ENCODE results near the gene CDH4.

The CDH4 gene

GRCh38 chr20:61590236-61590635, 338.2 kb downstream of the CDH4 start:
- no peak for ATAC-seq

- no peak for ATAC-seq
Observed at GRCh38 chr20:61593516-61593915, 341.5 kb downstream of the CDH4 start.

- ATAC-seq: no peak
Observed at GRCh38 chr20:61594198-61594597, 342.1 kb downstream of the CDH4 start.

GRCh38 chr20:61595216-61595615, 343.2 kb downstream of the CDH4 start:
- no peak for ATAC-seq

GRCh38 chr20:61596687-61597330, 344.7 kb downstream of the CDH4 start:
- no peak for ATAC-seq

GRCh38 chr20:61597996-61598395, 345.9 kb downstream of the CDH4 start:
- no peak for ATAC-seq

- no peak for ATAC-seq
Observed at GRCh38 chr20:61598586-61598985, 346.5 kb downstream of the CDH4 start.

- ATAC-seq: no peak
Observed at GRCh38 chr20:61599061-61599531, 347.0 kb downstream of the CDH4 start.

GRCh38 chr20:61599541-61599992, 347.5 kb downstream of the CDH4 start:
- no peak for ATAC-seq

- no peak for ATAC-seq
Observed at GRCh38 chr20:61600016-61600415, 348.0 kb downstream of the CDH4 start.

GRCh38 chr20:61601361-61601760, 349.3 kb downstream of the CDH4 start:
- no peak for ATAC-seq

GRCh38 chr20:61601853-61602252, 349.8 kb downstream of the CDH4 start:
- no peak for ATAC-seq

GRCh38 chr20:61603715-61604114, 351.7 kb downstream of the CDH4 start:
- ATAC-seq: no peak

GRCh38 chr20:61604549-61604948, 352.5 kb downstream of the CDH4 start:
- no peak for ATAC-seq

- ATAC-seq: no peak
Observed at GRCh38 chr20:61605283-61605682, 353.2 kb downstream of the CDH4 start.

- no peak for ATAC-seq
Observed at GRCh38 chr20:61605862-61606557, 353.9 kb downstream of the CDH4 start.

- no peak for ATAC-seq
Observed at GRCh38 chr20:61608275-61609085, 356.4 kb downstream of the CDH4 start.

- ATAC-seq: no peak
Observed at GRCh38 chr20:61609461-61609860, 357.4 kb downstream of the CDH4 start.

- ATAC-seq: no peak
Observed at GRCh38 chr20:61611401-61612180, 359.5 kb downstream of the CDH4 start.

GRCh38 chr20:61613917-61614705, 362.1 kb downstream of the CDH4 start:
- no peak for ATAC-seq

GRCh38 chr20:61614706-61615100, 362.6 kb downstream of the CDH4 start:
- ATAC-seq: no peak

- no peak for ATAC-seq
Observed at GRCh38 chr20:61615806-61616205, 363.7 kb downstream of the CDH4 start.
